Stimulated activated naive B cell treated with anti-CD40 and anti-IgM and Interleukin-4, amounts not matched to agents 10 μg/mL and 1 μg/mL and 100 μg/mL, for 72 hours (primary cell): ENCODE results near the gene FOXL2NB.

ENCODE experiments used
- ATAC-seq, 2 donors: fragments of 150-1000 bp; cut with Tn5 transposase; replicated peaks; 2 replicates each; pipeline ENCODE4 v1.10.0; 2021; ENCODE audit warnings: moderate library complexity in 1 of 2
- DNase-seq: peaks from one replicate; pipeline ENCODE4 v3.0.0; 2021
- H3K27ac Mint-ChIP-seq: one replicate; pipeline ENCODE4 v1.8.0; 2022; ENCODE audit warnings: mild to moderate bottlenecking, mixed read lengths
- H3K27me3 Mint-ChIP-seq, 2 donors: one replicate each; pipeline ENCODE4 v1.8.0; 2022; ENCODE audit warnings: mixed read lengths in 2 of 2
- H3K36me3 Mint-ChIP-seq, 2 donors: one replicate each; pipeline ENCODE4 v1.8.0; 2022; ENCODE audit warnings: mixed read lengths in 2 of 2, mild to moderate bottlenecking in 1 of 2
- H3K4me1 Mint-ChIP-seq, 2 donors: one replicate each; pipeline ENCODE4 v1.8.0; 2022; ENCODE audit warnings: mixed read lengths in 2 of 2, mild to moderate bottlenecking in 1 of 2
- H3K4me3 Mint-ChIP-seq, 2 donors: one replicate each; pipeline ENCODE4 v1.8.0; 2022; ENCODE audit warnings: mild to moderate bottlenecking in 2 of 2, mixed read lengths in 2 of 2, moderate library complexity in 1 of 2
- H3K9me3 Mint-ChIP-seq, 2 donors: one replicate each; pipeline ENCODE4 v1.8.0; 2022; ENCODE audit warnings: mixed read lengths in 2 of 2, mild to moderate bottlenecking in 1 of 2

FOXL2NB gene

DNA sequence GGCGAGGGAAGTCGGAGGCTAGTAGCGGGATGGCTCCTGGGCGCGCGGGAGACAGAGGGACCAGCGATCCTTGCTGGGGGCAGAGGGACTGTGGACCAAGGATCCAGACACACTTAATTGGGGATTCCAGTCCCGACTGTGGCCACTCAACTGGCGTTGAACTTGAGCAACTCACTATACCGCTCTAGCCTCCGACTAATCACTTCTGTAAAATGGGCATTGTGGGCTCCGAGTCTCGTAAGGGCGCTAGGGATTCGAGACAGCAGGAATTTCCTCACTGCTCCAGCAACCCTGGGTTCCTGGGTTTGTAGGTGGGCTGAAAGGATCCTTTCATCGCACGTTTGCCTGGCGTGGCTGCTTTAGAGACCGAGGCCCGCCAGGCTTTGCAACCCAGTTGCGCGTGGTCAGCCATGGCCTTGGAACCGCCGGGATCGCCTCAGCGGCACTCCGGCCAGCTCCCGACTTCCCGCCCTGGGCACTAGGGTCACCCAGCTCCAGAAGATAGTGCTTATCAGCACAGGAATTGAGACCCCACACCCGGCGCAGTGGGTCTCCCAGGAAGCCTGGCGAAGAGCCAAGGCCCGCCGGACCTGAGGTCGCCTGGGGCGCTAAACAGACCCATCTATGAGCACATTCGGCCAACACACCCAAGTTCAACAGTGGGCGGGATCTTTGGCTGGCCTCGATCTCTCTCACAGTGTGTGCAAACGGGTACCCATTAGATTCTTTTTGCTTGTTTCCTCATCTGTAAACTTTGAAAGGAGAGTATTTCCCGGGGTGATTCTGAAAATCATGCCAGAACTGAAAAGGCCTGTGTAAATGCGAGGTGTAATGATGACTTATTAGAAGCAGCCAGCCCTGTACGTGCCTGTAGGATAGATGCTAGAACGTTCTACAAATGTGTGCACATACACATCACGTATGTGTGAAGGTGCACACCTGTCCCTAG lies 10.0 kb upstream of the FOXL2NB start:
- H3K4me3 Mint-ChIP-seq = peak overlapping the region in 1 of 2 donors; percentile 80
- ATAC-seq (no peak), DNase-seq (no peak)
- peaks cover 71 to 92% of the 10 kb centered on the region in 2 donors for H3K27me3 Mint-ChIP-seq
- peaks cover 23 to 45% of the 10 kb centered on the region in 2 donors for H3K4me1 Mint-ChIP-seq
- no peaks in the 10 kb centered on the region for H3K9me3 Mint-ChIP-seq
- H3K27ac Mint-ChIP-seq = peak overlapping the region; percentile 51
- H3K36me3 Mint-ChIP-seq = no peaks in the 10 kb centered on the region

DNA sequence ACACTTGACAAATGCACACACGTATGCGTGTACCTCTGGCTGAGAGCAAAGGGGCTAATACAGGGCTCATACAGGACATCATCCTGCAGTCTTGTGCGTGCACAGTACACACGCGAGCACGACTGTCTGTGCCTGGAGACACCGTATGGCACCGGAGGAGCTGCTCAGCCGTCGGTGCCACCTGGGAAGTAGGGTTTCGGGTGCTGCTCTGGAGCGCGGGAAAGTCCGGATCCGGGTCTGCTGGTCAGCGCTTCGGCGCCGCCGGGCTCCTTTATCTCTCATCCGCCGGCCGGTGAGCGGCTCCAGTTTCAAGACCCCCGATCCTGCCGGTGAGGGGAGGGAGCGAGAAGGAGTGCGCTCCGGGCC lies 9.3 kb upstream of the FOXL2NB start:
- no peak for ATAC-seq
- Mint-ChIP-seq H3K4me1 (peaks cover 24 to 50% of the 10 kb centered on the region in 2 donors), H3K27me3 (peaks cover 77 to 95% of the 10 kb centered on the region in 2 donors), H3K36me3 (no peaks in the 10 kb centered on the region), H3K9me3 (no peaks in the 10 kb centered on the region), H3K27ac (no peak overlapping the region), H3K4me3 (peak overlapping the region; percentile 56 to 80)
- DNase-seq = no peak

DNA sequence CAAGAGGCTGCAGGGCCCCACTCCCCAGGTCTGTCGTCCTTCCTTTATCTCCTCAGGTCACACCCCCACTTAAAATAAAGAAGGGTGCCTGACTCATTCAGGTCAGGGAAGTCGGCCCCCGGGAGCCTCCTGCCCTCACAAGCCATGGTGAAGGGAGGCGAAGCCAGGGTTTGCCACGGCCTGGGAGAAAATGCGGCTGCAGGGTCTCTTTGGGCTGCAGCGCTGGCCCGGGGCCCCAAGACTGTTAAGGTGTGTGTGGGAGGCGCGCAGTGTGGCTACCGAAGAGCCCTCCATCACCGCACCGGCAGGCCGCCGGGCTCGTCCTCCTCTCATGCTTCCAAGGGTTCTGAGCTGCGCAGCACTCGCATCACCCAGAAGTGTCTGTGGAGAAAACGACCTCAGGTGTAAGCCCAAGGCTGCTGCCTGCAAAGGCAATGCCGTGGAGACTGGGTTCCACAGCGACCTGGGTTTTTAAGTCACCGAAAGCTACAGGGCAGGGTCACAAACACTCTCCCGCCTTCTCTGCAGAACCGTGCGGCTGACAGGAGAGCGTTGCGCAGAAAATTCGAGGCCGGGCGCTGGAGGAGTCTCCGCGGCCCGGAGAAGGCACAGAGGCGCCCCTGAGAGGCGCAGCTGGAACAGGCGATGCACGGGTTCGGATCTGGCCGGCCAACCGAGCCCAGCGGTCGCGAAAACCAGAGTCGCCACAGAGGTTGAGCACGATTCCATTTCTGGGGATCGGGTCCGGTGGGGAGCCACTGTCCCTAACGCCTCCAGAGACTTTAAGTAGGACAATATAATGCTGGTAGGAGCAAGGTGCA lies 8.8 kb upstream of the FOXL2NB start:
- no peaks in the 10 kb centered on the region for H3K36me3 Mint-ChIP-seq
- H3K4me3 Mint-ChIP-seq = peak overlapping the region; percentile 52 to 56
- DNase-seq (no peak), ATAC-seq (peak in 1 of 2 donors; percentile 20)
- H3K9me3 Mint-ChIP-seq = no peaks in the 10 kb centered on the region
- peak overlapping the region; percentile 51 for H3K27ac Mint-ChIP-seq
- peaks cover 77 to 95% of the 10 kb centered on the region in 2 donors for H3K27me3 Mint-ChIP-seq
- peaks cover 29 to 56% of the 10 kb centered on the region in 2 donors for H3K4me1 Mint-ChIP-seq

DNA sequence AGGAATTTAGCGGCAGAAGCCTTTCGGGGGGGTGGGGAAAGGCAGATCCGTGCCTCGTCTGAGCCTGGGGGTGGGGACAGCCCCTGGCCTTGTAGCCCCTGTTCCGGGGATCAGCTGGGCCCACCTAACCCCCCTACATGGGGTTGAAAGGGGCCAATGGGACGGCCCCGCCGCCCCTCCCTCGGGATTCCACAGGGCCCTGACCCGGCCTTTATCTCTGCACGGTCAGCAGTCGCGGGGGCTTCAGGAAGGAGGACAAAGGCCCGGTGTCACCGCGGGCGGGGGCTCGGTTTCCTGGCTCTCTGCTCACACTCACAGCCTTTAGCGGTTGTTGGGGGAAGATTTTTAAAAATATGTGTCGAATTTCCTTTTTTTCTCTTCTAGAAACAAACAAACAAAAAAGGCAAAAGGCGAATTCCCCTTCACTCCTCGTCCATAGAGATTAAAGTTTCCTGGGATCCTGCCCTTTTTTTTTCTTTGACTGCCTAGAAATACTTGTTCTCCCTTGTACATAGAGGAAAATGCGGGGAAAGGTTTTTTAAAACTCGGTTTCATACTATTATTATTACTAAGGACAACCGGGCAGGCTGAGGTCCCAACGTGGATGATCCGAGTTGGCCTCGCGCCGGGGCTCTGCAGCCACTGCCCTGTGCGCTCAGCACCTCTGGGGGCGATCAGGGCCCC lies 8.0 kb upstream of the FOXL2NB start:
- H3K36me3 Mint-ChIP-seq = no peaks in the 10 kb centered on the region
- no peak overlapping the region for H3K27ac Mint-ChIP-seq
- ATAC-seq (no peak), DNase-seq (no peak)
- H3K4me1 Mint-ChIP-seq = peaks cover 30 to 64% of the 10 kb centered on the region in 2 donors
- no peaks in the 10 kb centered on the region for H3K9me3 Mint-ChIP-seq
- peak overlapping the region; percentile 32 to 56 for H3K4me3 Mint-ChIP-seq
- H3K27me3 Mint-ChIP-seq = peaks cover 77 to 95% of the 10 kb centered on the region in 2 donors

DNA sequence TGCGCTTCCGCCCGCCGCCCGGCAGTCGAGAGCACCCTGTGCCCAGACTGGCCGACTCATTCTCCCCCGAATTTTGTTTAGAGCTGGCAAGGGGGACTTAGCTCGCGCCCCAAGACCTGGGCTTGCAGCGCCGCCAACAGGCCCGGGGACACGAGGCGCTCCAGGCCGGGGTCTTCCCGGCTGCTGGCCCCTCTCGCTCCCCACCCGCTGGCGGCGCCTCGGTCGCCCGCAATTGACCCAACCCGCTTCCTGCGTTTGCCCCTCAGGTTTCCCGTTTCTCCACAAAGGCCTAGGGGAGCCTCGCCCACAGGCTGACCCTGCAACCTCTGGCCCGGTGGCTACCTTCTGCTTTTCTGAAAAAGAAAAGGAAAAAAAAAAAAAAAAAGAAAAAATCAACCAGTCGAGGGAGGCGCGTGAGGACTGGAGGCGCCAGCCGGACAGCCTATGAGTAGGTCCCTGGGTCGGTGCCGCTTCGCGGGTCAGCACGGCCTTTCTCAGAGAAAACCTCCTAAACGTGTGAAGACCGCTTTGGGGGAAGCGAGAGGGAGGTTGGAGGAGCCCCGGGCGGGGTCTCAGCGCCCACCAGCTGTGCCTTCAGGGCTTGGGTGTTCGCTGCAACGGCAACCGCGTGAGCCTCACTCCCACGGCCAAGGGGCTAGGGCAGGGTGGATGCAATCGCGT lies 7.3 kb upstream of the FOXL2NB start:
- ATAC-seq (no peak), DNase-seq (no peak)
- Mint-ChIP-seq H3K27me3 (peaks cover 75 to 98% of the 10 kb centered on the region in 2 donors), H3K27ac (no peak overlapping the region), H3K4me1 (peaks cover 30 to 71% of the 10 kb centered on the region in 2 donors), H3K4me3 (peak overlapping the region; percentile 16 to 32), H3K9me3 (no peaks in the 10 kb centered on the region), H3K36me3 (no peaks in the 10 kb centered on the region)

DNA sequence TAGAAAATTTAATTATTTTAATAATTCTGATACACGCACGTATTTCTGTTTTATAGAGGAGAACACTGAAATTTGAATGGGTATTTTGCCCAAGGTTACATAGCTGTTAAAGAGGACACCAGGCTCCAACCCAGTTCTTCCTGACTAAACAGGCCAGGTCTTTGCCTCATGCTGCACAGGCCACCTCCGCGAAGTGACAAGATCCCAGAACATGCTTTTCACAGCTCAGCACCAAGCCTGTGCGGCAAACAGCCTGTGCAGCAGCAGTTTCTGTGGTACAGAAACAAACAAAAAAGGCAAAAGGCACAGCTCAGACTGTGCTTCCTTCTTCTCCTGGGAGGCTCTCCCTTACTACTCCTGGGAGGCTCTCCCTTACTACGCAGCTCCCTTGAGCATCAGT lies 6.6 kb upstream of the FOXL2NB start:
- ATAC-seq (no peak), DNase-seq (no peak)
- H3K27ac Mint-ChIP-seq = no peak overlapping the region
- H3K36me3 Mint-ChIP-seq = peaks cover 4 to 6% of the 10 kb centered on the region in 2 donors
- H3K4me3 Mint-ChIP-seq = no peak overlapping the region
- no peaks in the 10 kb centered on the region for H3K9me3 Mint-ChIP-seq
- H3K4me1 Mint-ChIP-seq = peaks cover 36 to 78% of the 10 kb centered on the region in 2 donors
- H3K27me3 Mint-ChIP-seq = peaks cover 77 to 98% of the 10 kb centered on the region in 2 donors

DNA sequence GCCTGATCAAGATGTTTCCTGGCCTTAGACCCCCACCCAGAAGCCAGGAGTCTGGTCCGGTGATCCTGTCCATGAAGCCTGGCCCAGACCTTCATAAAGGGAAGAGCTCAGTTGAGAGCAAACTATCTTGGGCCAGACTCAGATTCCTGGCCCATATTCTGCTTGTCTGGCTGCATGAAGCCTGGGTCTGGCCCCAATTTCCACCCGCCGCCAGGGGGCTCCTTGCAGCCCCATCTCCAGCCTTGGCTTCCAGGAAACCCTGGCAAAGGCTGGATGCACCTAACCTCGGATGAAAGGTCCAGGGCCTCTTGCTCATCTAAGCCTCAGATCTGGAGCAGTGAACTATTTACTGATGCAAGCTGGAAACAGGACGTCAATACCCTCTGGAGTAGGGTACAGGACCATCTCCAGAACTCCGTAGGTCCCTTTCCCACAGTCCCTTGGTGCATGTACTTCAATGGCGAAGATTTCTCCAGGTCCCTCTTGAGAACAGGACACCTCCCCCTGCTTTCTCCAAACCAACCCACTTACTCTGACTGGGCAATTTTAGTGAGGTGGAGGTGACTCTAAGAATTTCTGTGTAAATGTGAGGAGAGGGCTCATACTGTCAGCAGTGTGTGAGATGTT lies 5.6 kb upstream of the FOXL2NB start:
- no peak overlapping the region for H3K27ac Mint-ChIP-seq
- DNase-seq (no peak), ATAC-seq (peak in 1 of 2 donors; percentile 38)
- peaks cover 71 to 94% of the 10 kb centered on the region in 2 donors for H3K27me3 Mint-ChIP-seq
- H3K4me1 Mint-ChIP-seq = peaks cover 30 to 72% of the 10 kb centered on the region in 2 donors
- H3K36me3 Mint-ChIP-seq = peaks cover 4 to 6% of the 10 kb centered on the region in 2 donors
- H3K9me3 Mint-ChIP-seq = no peaks in the 10 kb centered on the region
- no peak overlapping the region for H3K4me3 Mint-ChIP-seq

DNA sequence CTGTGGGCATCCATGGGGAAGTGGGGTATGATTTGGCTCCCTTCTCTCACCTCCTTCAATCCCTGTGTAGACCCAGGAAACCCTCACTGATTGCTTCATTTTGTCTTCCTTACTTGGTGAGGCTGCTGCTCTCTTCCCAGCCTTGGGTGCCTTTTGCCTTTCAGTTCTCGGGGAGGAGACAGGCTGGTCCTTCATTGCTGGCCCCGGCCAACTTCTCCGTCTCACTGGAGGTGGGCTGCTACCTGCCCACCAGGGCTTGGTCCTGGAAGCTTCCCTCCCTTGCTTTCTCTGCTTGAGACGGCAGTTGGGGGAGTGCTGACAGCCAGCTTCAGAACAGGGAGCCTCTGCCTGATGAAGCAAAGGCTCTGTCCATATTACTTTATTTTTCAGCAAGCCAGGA lies 4.7 kb upstream of the FOXL2NB start:
- H3K4me3 Mint-ChIP-seq = no peak overlapping the region
- no peak for DNase-seq
- peaks cover 4 to 6% of the 10 kb centered on the region in 2 donors for H3K36me3 Mint-ChIP-seq

DNA sequence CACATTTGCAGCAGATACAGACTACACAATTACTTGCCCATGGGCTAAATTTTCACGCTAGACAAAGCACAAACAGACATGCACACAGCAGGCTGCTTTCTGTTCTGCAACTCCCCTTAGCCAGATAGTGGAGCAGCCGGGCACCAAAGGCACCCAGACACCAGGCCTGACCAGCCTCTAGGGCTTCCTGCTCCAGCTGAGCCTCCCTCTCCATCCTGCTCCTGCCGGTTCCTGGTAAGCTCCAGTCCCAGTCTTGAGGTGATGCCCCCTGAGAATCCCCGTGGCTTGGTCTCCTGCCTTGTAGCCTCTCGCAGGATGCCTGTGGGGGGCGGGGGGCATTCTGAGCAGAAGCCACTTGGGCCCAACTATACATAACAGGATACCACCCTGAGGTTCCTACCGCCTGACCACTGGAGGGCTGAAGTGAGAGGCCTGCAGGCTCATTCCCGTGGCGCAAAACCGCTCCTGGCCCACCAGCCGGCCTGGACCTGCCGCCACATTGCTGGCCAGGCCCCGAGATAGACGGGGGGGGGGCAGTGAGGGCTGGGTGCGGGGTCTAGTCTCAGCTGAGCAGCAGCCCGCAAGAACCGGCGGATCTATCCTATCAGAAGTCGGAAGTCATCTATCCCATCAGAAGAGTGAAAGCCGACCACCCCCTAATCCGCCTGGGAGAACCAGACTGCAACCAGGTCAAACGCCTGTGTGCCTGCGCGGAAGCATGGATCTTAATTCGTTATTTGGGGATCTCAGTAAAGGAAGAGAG lies 4.0 kb upstream of the FOXL2NB start:
- Mint-ChIP-seq H3K4me3 (no peak overlapping the region), H3K9me3 (no peaks in the 10 kb centered on the region), H3K27ac (peak overlapping the region; percentile 59), H3K4me1 (peaks cover 30 to 70% of the 10 kb centered on the region in 2 donors), H3K27me3 (peaks cover 67 to 94% of the 10 kb centered on the region in 2 donors), H3K36me3 (peaks cover 4 to 6% of the 10 kb centered on the region in 2 donors)
- DNase-seq (no peak), ATAC-seq (no peak)

More for the DNA sequence above, 4.7 kb upstream of the FOXL2NB start:
- Mint-ChIP-seq H3K27ac (no peak overlapping the region), H3K4me1 (peaks cover 31 to 72% of the 10 kb centered on the region in 2 donors), H3K9me3 (no peaks in the 10 kb centered on the region), H3K27me3 (peaks cover 67 to 94% of the 10 kb centered on the region in 2 donors)
- no peak for ATAC-seq

DNA sequence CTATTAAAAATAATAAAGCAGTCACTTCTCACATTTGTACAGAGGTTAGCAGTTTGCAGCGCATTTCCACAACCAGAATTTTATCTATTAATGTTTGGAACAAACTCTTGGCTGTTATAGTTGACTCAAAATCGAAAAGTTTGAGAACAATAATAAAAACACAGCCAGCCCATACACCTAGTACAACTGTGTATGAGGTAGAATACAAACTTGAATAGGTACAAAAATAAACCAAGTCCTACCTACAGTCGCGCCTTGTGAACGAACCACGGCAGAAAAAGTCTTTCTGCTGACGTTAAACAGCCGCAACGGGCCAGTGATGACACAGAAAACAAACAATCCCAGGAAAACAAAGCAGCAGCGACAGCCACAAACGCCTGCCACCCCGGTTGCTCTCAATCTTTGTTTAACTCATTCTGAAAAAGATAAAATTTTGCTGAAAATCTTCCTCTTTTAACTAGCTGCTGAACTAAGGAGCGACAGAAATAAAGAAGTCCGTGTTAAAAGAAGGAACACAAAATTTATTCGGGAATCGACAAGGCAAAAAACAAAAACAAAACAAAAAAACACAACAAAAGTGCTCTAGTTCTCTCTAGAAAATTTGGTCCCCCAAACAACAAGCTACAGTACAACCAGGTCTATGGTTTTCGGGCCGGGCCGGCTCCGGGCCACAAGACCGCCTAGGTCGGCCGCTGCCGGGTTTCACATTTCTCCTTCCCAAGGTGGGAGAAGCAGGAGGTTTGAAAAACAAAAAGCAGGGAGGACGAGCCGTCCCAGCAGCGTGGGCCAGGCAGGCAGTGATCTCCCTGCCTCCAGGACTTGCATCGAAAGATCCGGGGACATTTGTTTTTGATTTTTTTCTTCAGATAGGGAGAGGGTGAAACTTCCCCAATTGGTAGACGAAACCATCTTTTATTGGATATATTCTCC lies 3.0 kb upstream of the FOXL2NB start:
- DNase-seq (no peak), ATAC-seq (no peak)
- Mint-ChIP-seq H3K4me1 (peaks cover 25 to 65% of the 10 kb centered on the region in 2 donors), H3K27me3 (peaks cover 70 to 94% of the 10 kb centered on the region in 2 donors), H3K4me3 (peak overlapping the region; percentile 4 to 81), H3K27ac (no peak overlapping the region), H3K9me3 (no peaks in the 10 kb centered on the region), H3K36me3 (peaks cover 4 to 6% of the 10 kb centered on the region in 2 donors)

DNA sequence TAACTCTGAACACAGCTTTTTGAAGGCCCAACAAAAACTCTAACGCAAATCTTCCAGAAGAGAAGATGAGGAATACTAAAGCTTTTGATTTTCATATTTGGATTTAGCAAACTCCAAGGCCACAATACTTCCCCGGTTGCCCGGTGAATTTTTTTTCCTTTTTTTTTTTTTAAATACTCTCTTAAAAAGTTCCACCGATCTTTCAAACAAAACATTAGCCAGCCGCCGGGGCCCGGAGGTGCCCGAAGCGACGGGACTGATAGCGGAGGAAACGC lies 2.4 kb upstream of the FOXL2NB start:
- DNase-seq = no peak
- no peak for ATAC-seq
- H3K4me1 Mint-ChIP-seq = peaks cover 30 to 65% of the 10 kb centered on the region in 2 donors
- H3K27me3 Mint-ChIP-seq = peaks cover 76 to 96% of the 10 kb centered on the region in 2 donors
- H3K36me3 Mint-ChIP-seq = peaks cover 4 to 6% of the 10 kb centered on the region in 2 donors
- H3K27ac Mint-ChIP-seq = peak overlapping the region; percentile 93
- peak overlapping the region; percentile 81 to 91 for H3K4me3 Mint-ChIP-seq
- H3K9me3 Mint-ChIP-seq = no peaks in the 10 kb centered on the region
